ENCODE results near the gene C11orf54. TPM values are rescaled to one million over a fixed set of nuclear protein-coding genes. Genes with fewer than 3 reads are reported as not detected.

C11orf54 gene
- total RNA-seq, 1 donor from 2014 or later = 48.3 TPM

DNA sequence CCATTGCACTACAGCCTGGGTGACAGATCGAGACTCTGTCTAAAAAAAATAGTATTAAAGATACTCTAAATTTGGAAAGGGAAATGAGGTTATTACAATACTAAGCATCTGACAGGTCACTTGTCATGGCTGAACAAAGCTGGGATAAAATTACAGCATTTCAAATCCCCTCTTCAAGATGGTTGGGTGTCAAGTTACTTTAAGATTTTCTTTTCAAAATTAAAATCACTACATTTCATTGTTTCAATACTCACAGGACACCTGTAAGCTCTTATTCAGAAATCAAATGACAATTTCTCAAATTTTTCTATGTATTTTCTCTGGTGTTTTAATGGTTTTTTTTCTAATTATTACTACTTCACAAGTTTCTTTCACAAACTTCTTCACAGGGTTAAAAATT, 5.8 kb upstream of the C11orf54 start:
- no peak for DNase-seq
- no peak for ATAC-seq

DNA sequence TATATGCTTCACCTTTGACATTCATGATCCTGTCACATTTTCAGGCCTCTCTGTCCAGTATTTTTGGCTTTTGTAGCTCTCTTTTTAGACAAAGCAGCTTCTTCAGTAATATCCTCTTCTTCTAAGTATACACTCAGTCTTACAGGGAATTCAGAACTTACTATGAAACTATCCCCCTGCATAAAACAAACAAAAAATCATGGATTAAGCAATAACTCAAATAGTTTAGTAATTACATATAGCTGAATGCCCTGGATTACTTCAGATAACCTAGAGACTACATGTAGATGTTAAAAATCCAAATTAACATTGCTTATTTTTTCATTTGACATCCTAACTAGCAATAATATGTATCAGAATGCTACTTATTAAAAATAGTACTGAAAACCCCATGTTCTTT, 5.3 kb upstream of the C11orf54 start:
- no peaks in the 10 kb centered on the region for H3K9me3 ChIP-seq
- DNase-seq (no peak), ATAC-seq (no peak)
- TF ChIP-seq, protein P1, sequence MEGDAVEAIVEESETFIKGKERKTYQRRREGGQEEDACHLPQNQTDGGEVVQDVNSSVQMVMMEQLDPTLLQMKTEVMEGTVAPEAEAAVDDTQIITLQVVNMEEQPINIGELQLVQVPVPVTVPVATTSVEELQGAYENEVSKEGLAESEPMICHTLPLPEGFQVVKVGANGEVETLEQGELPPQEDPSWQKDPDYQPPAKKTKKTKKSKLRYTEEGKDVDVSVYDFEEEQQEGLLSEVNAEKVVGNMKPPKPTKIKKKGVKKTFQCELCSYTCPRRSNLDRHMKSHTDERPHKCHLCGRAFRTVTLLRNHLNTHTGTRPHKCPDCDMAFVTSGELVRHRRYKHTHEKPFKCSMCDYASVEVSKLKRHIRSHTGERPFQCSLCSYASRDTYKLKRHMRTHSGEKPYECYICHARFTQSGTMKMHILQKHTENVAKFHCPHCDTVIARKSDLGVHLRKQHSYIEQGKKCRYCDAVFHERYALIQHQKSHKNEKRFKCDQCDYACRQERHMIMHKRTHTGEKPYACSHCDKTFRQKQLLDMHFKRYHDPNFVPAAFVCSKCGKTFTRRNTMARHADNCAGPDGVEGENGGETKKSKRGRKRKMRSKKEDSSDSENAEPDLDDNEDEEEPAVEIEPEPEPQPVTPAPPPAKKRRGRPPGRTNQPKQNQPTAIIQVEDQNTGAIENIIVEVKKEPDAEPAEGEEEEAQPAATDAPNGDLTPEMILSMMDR (IDR thresholded peaks at IDR 0.05) = no peak
- H3K4me3 ChIP-seq = no peak overlapping the region
- H3K4me1 ChIP-seq = peaks cover 37% of the 10 kb centered on the region
- no peaks in the 10 kb centered on the region for H3K27me3 ChIP-seq
- peaks cover 78% of the 10 kb centered on the region for H3K36me3 ChIP-seq
- H3K27ac ChIP-seq = no peak overlapping the region
- intact Hi-C loops (cut with DNase I) = no loop called here

More for the DNA sequence above, 5.8 kb upstream of the C11orf54 start:
- intact Hi-C loops (cut with DNase I) = no loop called here
- Histone ChIP-seq H3K4me1 (peaks cover 37% of the 10 kb centered on the region), H3K27me3 (no peaks in the 10 kb centered on the region), H3K36me3 (peaks cover 83% of the 10 kb centered on the region), H3K9me3 (no peaks in the 10 kb centered on the region), H3K27ac (no peak overlapping the region), H3K4me3 (no peak overlapping the region)
- TF ChIP-seq, protein P1 (IDR thresholded peaks at IDR 0.05) = no peak

DNA sequence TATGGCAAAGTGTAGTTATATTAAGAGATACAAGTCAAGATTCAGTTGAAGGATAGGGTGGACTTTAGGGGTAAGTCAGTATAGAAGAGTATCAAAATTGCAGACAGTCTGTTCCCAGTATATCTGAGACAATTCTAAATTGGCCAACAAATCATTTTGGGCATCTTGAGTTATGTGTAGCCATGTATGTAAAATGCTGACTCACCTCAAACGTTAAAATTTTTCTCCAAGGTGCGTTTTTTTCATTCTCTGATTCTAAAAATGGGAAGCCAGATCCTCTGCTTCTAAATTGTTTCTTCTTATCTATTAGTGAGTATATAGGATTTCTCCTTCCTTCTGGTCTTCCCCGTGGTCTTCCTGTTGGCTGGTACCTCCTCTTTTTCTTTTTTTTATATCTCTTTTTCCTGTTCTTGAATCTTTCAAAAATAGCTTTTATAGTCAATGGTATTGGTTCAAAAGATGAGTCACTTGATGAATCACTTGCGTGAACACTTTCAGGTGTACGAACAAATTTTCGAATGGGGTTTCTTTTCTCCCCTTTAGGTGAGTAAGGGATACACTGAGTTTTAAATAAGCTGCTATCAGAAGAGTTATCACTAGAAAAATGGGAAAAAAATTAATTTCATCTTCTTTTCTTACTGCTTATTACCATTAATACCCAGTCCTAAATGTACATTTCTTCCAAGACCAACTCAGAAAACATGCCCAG, 3.4 kb upstream of the C11orf54 start:
- no peak for DNase-seq
- no peak for ATAC-seq
- no peak overlapping the region for H3K27ac ChIP-seq
- peaks cover 59% of the 10 kb centered on the region for H3K36me3 ChIP-seq
- TF ChIP-seq, protein P1 (IDR thresholded peaks at IDR 0.05) = no peak
- intact Hi-C loops (cut with DNase I) = no loop called here
- H3K9me3 ChIP-seq = no peaks in the 10 kb centered on the region
- H3K4me1 ChIP-seq = peaks cover 37% of the 10 kb centered on the region
- H3K27me3 ChIP-seq = no peaks in the 10 kb centered on the region
- H3K4me3 ChIP-seq = peak overlapping the region; percentile 86

DNA sequence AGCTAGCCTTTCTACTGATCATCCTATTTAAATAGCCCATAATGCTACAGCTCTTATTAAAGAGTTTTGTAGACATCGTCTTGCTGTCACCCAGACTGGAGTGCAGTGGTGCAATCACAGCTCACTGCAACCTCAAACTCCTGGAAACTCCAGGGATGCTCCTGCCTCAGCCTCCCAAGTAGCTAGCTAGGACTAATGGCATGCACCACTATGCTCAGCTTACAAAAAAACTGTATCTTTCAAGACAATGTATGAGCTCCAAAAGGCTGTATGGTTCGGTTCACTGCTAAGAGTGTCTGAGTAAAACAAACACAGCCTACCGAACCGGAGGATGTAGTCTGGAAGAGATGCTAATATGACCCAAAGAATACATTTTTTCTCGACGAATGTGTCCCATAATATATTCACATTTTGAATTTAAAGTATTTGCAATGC, 2.8 kb upstream of the C11orf54 start:
- no peak for DNase-seq
- peaks cover 37% of the 10 kb centered on the region for H3K4me1 ChIP-seq
- H3K27ac ChIP-seq = no peak overlapping the region
- H3K36me3 ChIP-seq = peaks cover 53% of the 10 kb centered on the region
- no peaks in the 10 kb centered on the region for H3K9me3 ChIP-seq
- intact Hi-C loops (cut with DNase I) = no loop called here
- TF ChIP-seq, protein P1 (IDR thresholded peaks at IDR 0.05) = no peak
- no peak for ATAC-seq
- peak overlapping the region; percentile 86 for H3K4me3 ChIP-seq
- H3K27me3 ChIP-seq = no peaks in the 10 kb centered on the region

DNA sequence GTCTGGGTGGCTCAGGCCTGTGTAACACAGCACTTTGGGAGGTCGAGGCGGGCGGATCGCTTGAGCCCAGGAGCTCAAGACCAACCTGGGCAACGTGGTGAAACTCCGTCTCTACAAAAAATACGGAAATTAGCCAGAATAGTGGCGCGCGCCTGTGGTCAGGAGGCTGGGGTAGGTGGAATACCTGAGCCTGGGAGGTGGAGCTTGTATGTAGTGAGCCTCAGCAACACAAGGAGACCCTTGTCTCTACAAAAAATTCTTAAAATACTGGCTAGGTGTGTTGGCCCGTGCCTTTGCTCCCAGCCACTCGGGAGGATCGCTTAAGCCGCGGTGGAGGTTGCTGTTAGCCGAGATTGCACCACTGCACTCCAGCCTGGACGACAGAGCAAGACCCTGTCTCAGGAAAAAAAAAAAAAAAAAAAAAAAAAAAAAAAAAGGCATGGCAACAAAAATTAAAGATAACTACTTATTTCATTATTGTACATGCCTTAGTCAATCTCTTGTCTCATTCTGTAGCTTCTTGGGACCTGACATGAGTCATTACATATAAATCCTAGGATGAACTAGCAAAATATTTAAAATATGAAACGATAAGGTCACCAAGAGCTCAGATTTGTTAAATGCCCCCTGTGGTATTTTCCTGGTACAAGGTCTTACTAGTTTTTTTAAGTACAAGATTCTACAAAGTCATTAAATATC, 1.3 kb upstream of the C11orf54 start:
- intact Hi-C loops (cut with DNase I) = no loop called here
- no peaks in the 10 kb centered on the region for H3K9me3 ChIP-seq
- DNase-seq (peak; percentile 68), ATAC-seq (peak; percentile 1)
- H3K4me3 ChIP-seq = peak overlapping the region; percentile 86
- peaks cover 38% of the 10 kb centered on the region for H3K36me3 ChIP-seq
- TF ChIP-seq, protein P1 (IDR thresholded peaks at IDR 0.05) = no peak
- peaks cover 46% of the 10 kb centered on the region for H3K4me1 ChIP-seq
- H3K27ac ChIP-seq = peak overlapping the region; percentile 94
- no peaks in the 10 kb centered on the region for H3K27me3 ChIP-seq
